HG02642 (cell line): ENCODE data around the gene CCNF.
A peak's percentile ranks its signal among the peaks of the same experiment; 100 is the strongest.
"Not testable (repeated sequence)": the region's sequence is repeated elsewhere in the genome, so short reads cannot be mapped to it uniquely, and the experiment has no call there.

Source experiments
- ATAC-seq: cut with Tn5 transposase; IDR thresholded peaks from one replicate; pipeline ENCODE4 v1.9.1; 2021; ENCODE audit warnings: mild to moderate bottlenecking; ENCODE audit not compliant: unreplicated experiment, poor library complexity

The CCNF gene

DNA sequence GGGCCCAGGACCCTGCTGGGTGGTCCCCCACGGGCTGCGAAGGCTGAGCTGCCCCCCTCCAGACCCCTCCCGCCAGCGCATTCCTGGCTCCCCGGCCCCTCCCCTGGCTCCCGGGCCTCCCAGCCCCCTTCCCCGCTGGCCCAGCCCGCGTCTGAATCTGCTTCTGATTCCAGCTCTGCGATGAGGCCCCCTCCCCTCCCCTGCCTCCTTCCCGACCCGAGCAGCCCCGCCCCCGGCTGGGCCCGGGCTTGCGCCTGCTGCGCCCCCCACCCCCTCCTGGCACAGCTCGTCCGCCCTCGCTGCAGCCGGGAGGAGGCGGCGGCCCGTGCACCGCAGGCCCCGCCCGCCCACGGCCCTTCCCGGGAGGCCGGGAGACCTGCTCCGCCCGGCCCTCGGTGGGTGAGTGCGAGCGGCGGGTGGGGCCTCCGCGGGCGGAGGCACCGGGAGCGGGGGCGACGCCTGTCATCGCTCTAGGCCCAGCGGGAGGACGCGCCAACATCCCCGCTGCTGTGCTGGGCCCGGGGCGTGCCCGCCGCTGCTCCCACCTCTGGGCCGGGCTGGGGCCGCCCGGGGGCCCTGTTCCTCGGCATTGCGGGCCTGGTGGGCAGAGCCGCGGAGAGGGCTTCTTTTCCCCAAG is 41.9 kb downstream of the CCNF start, which contains the start of gene NTN3:
NTN3 (plus strand) TSS at position 282 of the 637 bp plus-strand sequence. CDS start 405 bp downstream, outside the sequence.
- no peak for ATAC-seq

GRCh38 chr16:2471653-2472487 is 42.6 kb downstream of the CCNF start:
- ATAC-seq = no peak

DNA sequence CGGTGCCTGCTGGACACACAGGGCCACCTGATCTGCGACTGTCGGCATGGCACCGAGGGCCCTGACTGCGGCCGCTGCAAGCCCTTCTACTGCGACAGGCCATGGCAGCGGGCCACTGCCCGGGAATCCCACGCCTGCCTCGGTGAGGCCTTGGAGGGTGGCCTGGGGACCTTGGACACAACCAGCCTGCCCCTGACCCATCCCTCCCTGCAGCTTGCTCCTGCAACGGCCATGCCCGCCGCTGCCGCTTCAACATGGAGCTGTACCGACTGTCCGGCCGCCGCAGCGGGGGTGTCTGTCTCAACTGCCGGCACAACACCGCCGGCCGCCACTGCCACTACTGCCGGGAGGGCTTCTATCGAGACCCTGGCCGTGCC is 43.2 kb downstream of the CCNF start:
- no peak for ATAC-seq

DNA sequence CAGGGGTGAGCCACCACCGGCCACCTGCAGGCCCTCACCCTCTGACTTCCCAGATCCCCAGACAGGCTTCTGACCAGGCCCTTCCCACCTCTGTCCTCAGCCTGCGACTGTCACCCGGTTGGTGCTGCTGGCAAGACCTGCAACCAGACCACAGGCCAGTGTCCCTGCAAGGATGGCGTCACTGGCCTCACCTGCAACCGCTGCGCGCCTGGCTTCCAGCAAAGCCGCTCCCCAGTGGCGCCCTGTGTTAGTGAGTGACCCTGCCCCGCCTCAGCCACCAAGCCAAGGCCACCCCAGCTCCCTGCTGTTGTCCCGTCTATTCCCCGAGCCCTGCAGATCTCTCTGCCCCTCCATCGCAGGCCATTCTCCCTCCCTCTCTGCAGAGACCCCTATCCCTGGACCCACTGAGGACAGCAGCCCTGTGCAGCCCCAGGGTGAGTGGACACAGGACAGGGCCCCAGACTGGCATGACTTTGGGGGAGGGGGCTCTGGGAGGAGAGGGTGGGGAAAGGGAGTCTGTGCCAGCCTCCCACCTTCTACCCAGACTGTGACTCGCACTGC is 43.7 kb downstream of the CCNF start:
- ATAC-seq = no peak

DNA sequence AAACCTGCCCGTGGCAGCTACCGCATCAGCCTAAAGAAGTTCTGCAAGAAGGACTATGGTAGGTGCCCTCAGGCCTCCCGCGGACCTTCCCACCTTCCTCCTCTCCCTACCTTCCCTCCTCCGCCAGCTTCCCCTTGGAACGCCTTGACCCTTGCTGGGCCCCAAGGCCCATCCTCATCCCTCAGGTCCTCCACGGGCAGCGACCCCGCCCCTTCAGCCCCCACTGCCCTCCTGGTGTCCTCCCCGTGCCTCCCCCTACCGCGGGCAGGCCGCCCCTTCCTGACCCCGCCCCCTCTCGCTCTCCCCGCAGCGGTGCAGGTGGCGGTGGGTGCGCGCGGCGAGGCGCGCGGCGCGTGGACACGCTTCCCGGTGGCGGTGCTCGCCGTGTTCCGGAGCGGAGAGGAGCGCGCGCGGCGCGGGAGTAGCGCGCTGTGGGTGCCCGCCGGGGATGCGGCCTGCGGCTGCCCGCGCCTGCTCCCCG is 44.2 kb downstream of the CCNF start:
- ATAC-seq = no peak

- peak; percentile 32 for ATAC-seq
Measured at GRCh38 chr16:2473999-2474876, 45.0 kb downstream of the CCNF start.

- peak; percentile 71 for ATAC-seq
Measured at GRCh38 chr16:2474877-2475412, 45.7 kb downstream of the CCNF start, which contains the start of gene TBC1D24. Gene TBC1D24, plus strand, starts transcription at chr16:2475127. Its CDS starts 21,022 bp downstream, at chr16:2496149.

DNA sequence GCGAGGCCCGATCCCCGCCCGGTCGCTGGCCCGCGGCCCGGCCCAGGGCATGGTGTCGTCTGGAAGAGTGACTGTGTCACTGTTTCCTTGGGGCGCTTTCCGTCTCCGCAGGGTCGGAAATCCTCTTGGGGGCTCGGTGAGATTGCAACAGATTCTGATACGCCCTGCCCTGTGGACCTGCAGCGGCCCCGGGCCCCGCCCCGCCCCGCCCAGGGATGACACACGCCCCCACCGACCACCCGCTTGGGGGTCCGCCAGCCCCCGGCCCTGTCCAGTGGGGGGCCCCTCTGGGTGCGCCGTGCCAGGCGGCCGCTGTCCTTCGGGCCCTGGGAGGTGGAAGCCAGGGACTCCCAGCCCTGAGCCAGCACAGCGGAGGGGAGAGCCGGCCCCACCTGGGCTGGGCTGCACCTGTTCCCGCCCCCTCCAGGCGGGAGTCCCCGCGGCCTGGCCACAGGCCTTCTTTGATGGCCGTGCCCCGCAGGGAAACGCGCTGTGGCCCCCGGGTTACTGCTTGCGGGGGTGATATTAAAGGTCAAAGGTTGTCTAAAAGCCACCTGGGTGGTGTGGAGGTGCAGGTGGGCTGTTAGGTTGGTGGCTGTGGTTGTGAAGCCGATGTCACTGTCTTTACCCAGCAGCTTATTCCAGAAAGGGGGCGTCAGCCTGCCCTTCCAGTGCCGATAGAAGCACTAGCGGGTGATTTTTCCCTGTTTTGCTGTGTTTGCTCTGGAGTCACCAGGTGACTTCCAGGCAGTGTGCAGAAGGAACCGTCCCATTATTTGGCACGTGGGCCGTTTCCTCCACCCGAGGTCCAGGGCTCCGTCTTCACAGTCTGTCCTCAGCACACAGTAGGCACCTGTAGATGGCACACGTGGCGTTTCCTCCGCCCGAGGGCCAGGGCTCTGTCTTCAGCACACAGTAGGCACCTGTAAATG is 46.4 kb downstream of the CCNF start:
- peak; percentile 7 for ATAC-seq

GRCh38 chr16:2476345-2476720 is 47.1 kb downstream of the CCNF start:
- ATAC-seq = no peak

- ATAC-seq = no peak
Measured at GRCh38 chr16:2476741-2477140, 47.5 kb downstream of the CCNF start.

DNA sequence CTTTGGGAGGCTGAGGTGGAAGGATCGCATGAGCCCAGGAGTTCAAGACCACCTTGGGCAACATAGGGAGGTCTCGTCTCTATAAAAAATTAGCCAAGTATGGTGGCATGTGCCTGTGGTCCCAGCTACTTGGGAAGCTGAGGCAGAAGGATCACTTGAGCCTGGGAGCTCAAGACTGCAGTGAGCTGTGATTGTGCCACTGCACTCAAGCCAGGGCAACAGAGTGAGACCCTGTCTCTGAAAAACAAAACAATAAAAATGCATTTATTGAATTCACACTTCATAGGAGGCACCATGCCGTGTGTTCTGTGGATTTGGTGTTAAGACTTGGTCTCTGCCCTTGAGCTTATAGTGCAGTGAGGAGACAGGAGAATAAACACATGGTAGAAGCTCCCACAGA is 48.1 kb downstream of the CCNF start:
- no peak for ATAC-seq

- ATAC-seq = no peak
Measured at GRCh38 chr16:2478279-2478678, 49.0 kb downstream of the CCNF start.

DNA sequence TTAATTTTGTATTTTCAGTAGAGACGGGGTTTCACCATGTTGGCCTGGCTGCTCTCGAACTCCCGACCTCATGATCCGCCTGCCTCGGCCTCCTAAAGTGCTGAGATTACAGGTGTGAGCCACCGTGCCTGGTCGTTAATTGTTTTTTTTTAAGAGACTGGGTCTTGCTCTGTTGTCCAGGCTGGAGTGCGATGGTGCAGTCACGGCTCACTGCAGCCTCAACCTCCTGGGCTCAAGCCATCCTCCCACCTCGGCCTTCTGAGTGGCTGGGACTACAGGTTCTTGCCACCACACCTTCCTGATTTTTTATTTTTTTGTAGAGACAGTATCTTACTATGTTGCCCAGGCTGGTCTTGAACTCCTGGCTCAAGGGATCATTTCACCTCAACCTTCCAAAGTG is 50.7 kb downstream of the CCNF start:
- ATAC-seq = not testable (repeated sequence)

- ATAC-seq = no peak
Measured at GRCh38 chr16:2480948-2481347, 51.7 kb downstream of the CCNF start.

GRCh38 chr16:2481676-2482075 is 52.4 kb downstream of the CCNF start:
- no peak for ATAC-seq

- no peak for ATAC-seq
Measured at GRCh38 chr16:2482249-2482648, 53.0 kb downstream of the CCNF start.

DNA sequence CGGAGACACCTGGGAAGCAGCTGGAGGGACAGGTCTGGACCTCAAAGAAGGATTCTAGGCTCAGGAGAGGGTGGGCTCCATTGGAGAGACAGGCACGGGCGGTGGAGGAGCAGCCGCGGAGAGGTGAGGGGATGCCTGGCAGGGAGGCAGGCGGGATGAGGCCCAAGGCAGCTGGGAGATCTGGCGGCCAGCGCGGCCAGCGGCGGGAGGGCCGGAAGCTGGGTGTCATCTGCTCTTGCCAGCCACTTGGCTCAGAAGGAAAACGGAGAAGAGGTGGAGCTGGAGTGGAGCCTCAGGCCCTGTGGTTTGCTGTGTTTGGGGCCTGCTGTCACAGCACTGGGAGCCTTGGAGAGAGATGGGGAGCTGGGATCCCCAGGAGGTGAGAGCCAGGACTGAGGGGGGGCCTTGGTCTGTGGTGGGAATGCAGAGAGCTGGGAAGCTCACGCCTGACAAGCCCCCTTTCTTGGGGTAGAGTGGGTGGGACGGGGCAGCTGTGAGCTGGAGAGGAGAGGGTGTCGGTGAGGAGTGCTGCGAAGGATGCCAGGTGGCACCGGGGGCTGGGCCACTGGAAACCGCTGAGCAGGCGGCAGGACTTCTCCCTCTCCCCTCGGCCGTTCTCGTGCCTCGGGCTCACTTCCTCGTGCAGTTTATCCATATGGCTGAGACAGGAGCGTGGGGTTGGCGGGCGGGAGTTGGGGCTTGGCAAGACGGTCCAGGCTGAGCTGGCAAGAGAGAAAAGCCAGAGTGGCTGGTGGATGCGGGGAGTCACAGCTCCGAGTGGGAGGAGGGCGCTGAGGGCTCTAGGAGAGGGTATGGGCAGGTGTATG is 53.7 kb downstream of the CCNF start:
- no peak for ATAC-seq
